Fibroblast of lung (primary cell): ENCODE results near the gene ZNF764. TPM values are rescaled to one million over a fixed set of nuclear protein-coding genes. Genes with fewer than 3 reads are reported as not detected.

Experiments used
- DNase-seq, 2 donors: peaks; one replicate each; pipeline versions ENCODE4 v3.0.0 to v3.0.0-alpha.2; 2010; ENCODE audit warnings: low read depth in 2 of 2
- H2AFZ ChIP-seq: 2 replicates; pipeline ENCODE4 v1.5.1; 2012; ENCODE audit warnings: low read length, control low read depth, inconsistent platforms
- H3K27ac ChIP-seq: 2 replicates; pipeline ENCODE4 v1.5.1; 2011; ENCODE audit warnings: low read length, control low read depth; ENCODE audit not compliant: insufficient read depth
- H3K27me3 ChIP-seq: 2 replicates; pipeline ENCODE4 v1.5.1; 2011; ENCODE audit warnings: mild to moderate bottlenecking, low read length; ENCODE audit not compliant: control insufficient read depth, insufficient read depth
- H3K36me3 ChIP-seq: 2 replicates; pipeline ENCODE4 v1.5.1; 2011; ENCODE audit warnings: low read length; ENCODE audit not compliant: control insufficient read depth, insufficient read depth
- H3K4me1 ChIP-seq: 2 replicates; pipeline ENCODE4 v1.5.1; 2011; ENCODE audit warnings: low read length; ENCODE audit not compliant: control insufficient read depth, insufficient read depth; ENCODE audit errors: extremely low read depth
- H3K4me2 ChIP-seq: 2 replicates; pipeline ENCODE4 v1.5.1; 2011; ENCODE audit warnings: low read length, control low read depth; ENCODE audit not compliant: insufficient read depth; ENCODE audit errors: extremely low read depth
- H3K4me3 ChIP-seq, 4 experiments: fragments of 200-600 bp in 1 of 4; sonication (generic) in 1 of 4; replicated peaks in 1 of 4; 2 replicates each; pipeline ENCODE4 v1.5.1; 2011 to 2016; ENCODE audit warnings: low read length in 4 of 4, low read depth in 3 of 4, mild to moderate bottlenecking in 3 of 4, control low read depth in 2 of 4, inconsistent platforms in 1 of 4, mixed read lengths in 1 of 4; ENCODE audit not compliant: insufficient read depth in 1 of 4; ENCODE audit errors: control extremely low read depth in 1 of 4
- H3K79me2 ChIP-seq: 2 replicates; pipeline ENCODE4 v1.5.1; 2012; ENCODE audit warnings: mild to moderate bottlenecking, low read length, inconsistent platforms; ENCODE audit not compliant: control insufficient read depth, insufficient read depth
- H3K9ac ChIP-seq: 2 replicates; pipeline ENCODE4 v1.5.1; 2011; ENCODE audit warnings: mild to moderate bottlenecking, low read length, control low read depth; ENCODE audit not compliant: insufficient read depth
- H3K9me3 ChIP-seq: 2 replicates; pipeline ENCODE4 v1.5.1; 2012; ENCODE audit warnings: low read depth, low read length; ENCODE audit not compliant: control insufficient read depth, insufficient read depth
- H4K20me1 ChIP-seq: 2 replicates; pipeline ENCODE4 v1.5.1; 2011; ENCODE audit warnings: low read length; ENCODE audit not compliant: control insufficient read depth, insufficient read depth; ENCODE audit errors: extremely low read depth
- CTCF ChIP-seq, 2 donors: IDR thresholded peaks in 1 of 2; conservative IDR thresholded peaks in 1 of 2; 1 replicate in 1 of 2; 2 replicates in 1 of 2; pipeline ENCODE4 v1.5.1; 2011 to 2012; ENCODE audit warnings: low read length in 2 of 2, control low read depth in 1 of 2, inconsistent platforms in 1 of 2, low read depth in 1 of 2, mild to moderate bottlenecking in 1 of 2
- EZH2 ChIP-seq: IDR thresholded peaks from 2 replicates; pipeline ENCODE4 v1.5.1; 2012; ENCODE audit warnings: low read length, control low read depth, mild to moderate bottlenecking; ENCODE audit errors: missing control alignments
- polyA plus RNA-seq, 2 donors: library from polyadenylated mRNA; depleted of rRNA in 1 of 2; stranded (reverse) in 1 of 2; unstranded in 1 of 2; fragments of >200 nt; gene quantifications; 2 replicates each; pipeline ENCODE4 v1.2.1, GENCODE V29; 2011 to 2012; ENCODE audit warnings: missing spikeins in 1 of 2
- total RNA-seq: library from RNA; depleted of rRNA; stranded (reverse); fragments of >200 nt; gene quantifications from 2 replicates; pipeline ENCODE4 v1.2.1, GENCODE V29; 2014

ZNF764 gene
- total and polyA plus RNA-seq, 2 donors (not counting 1 experiment from before 2014, with no cell fraction given), result 2.4 to 3.1 TPM

GRCh38 chr16:30565984-30566383 lies 7.8 kb upstream of the ZNF764 start:
- H3K27me3 ChIP-seq, result peaks cover 5% of the 10 kb centered on the region
- no peak for TF ChIP-seq EZH2
- TF ChIP-seq CTCF (conservative IDR thresholded peaks at IDR 0.05 in 1 of 2, IDR thresholded peaks at IDR 0.05 in 1 of 2; ENCODE audit: low read depth in 1 of 2, low read length in 2 of 2), result no peak
- no peaks in the 10 kb centered on the region for H3K4me1 ChIP-seq
- H4K20me1 ChIP-seq, result no peaks in the 10 kb centered on the region
- H3K79me2 ChIP-seq, result no peaks in the 10 kb centered on the region
- H3K4me2 ChIP-seq, result no peak overlapping the region
- no peak overlapping the region for H2AFZ ChIP-seq
- no peak overlapping the region for H3K4me3 ChIP-seq
- DNase-seq, result no peak
- no peaks in the 10 kb centered on the region for H3K9me3 ChIP-seq
- H3K9ac ChIP-seq, result no peak overlapping the region
- H3K27ac ChIP-seq, result no peak overlapping the region
- no peaks in the 10 kb centered on the region for H3K36me3 ChIP-seq

- H2AFZ ChIP-seq, result no peak overlapping the region
- H3K27ac ChIP-seq, result no peak overlapping the region
- TF ChIP-seq CTCF (conservative IDR thresholded peaks at IDR 0.05 in 1 of 2, IDR thresholded peaks at IDR 0.05 in 1 of 2; ENCODE audit: low read depth in 1 of 2, low read length in 2 of 2) (no peak), EZH2 (no peak)
- no peak overlapping the region for H3K9ac ChIP-seq
- no peaks in the 10 kb centered on the region for H3K9me3 ChIP-seq
- peaks cover 5% of the 10 kb centered on the region for H3K27me3 ChIP-seq
- no peak overlapping the region for H3K4me2 ChIP-seq
- DNase-seq, result no peak
- H3K79me2 ChIP-seq, result no peaks in the 10 kb centered on the region
- H3K4me3 ChIP-seq, result no peak overlapping the region
- H3K36me3 ChIP-seq, result no peaks in the 10 kb centered on the region
- no peaks in the 10 kb centered on the region for H3K4me1 ChIP-seq
- H4K20me1 ChIP-seq, result no peaks in the 10 kb centered on the region
Observed at GRCh38 chr16:30565526-30565925, 7.4 kb upstream of the ZNF764 start.

- DNase-seq, result no peak
- Histone ChIP-seq H3K27me3 (peaks cover 5% of the 10 kb centered on the region), H3K4me2 (no peak overlapping the region), H3K9me3 (no peaks in the 10 kb centered on the region), H3K36me3 (no peaks in the 10 kb centered on the region), H3K79me2 (peaks cover 6% of the 10 kb centered on the region), H3K4me3 (no peak overlapping the region), H4K20me1 (no peaks in the 10 kb centered on the region), H2AFZ (no peak overlapping the region), H3K4me1 (no peaks in the 10 kb centered on the region), H3K27ac (no peak overlapping the region), H3K9ac (no peak overlapping the region)
- TF ChIP-seq CTCF (conservative IDR thresholded peaks at IDR 0.05 in 1 of 2, IDR thresholded peaks at IDR 0.05 in 1 of 2; ENCODE audit: low read depth in 1 of 2, low read length in 2 of 2), result no peak
- no peak for TF ChIP-seq EZH2
Observed at GRCh38 chr16:30562021-30562420, 3.8 kb upstream of the ZNF764 start.
